Left lung (tissue), 10 donors: Measurements from ENCODE around the gene WDR90. TPM values are rescaled to one million over a fixed set of nuclear protein-coding genes. Genes with fewer than 3 reads are reported as not detected.

Experiments used
- ATAC-seq: fragments of 200-7000 bp; cut with Tn5 transposase; one replicate; pipeline ENCODE4 v1.9.1; 2020; ENCODE audit warnings: moderate library complexity
- DNase-seq, 4 donors: peaks; one replicate each; pipeline ENCODE4 v3.0.0-alpha.2; 2013 to 2020
- H3K27ac ChIP-seq, 2 donors: fragments of 200-600 bp; sonication (generic) in 1 of 2; one replicate each; pipeline versions ENCODE4 v1.5.0 to v1.8.0; 2020 to 2021
- H3K27me3 ChIP-seq, 2 donors: fragments of 200-600 bp; sonication (generic) in 1 of 2; one replicate each; pipeline versions ENCODE4 v1.5.0 to v1.8.0; 2020 to 2021
- H3K36me3 ChIP-seq, 2 donors: fragments of 200-600 bp; sonication (generic) in 1 of 2; one replicate each; pipeline versions ENCODE4 v1.5.0 to v1.8.0; 2020 to 2021
- H3K4me1 ChIP-seq, 2 donors: fragments of 200-600 bp; one replicate each; pipeline ENCODE4 v1.8.0; 2021
- H3K4me3 ChIP-seq, 2 donors: fragments of 200-600 bp; sonication (generic) in 1 of 2; one replicate each; pipeline versions ENCODE4 v1.5.0 to v1.8.0; 2020 to 2021; ENCODE audit warnings: mild to moderate bottlenecking in 1 of 2
- H3K9me3 ChIP-seq, 2 donors: fragments of 200-600 bp; sonication (generic) in 1 of 2; one replicate each; pipeline versions ENCODE4 v1.5.0 to v1.8.0; 2020 to 2021
- intact Hi-C, 2 donors: fragments of 100-400 bp; cut with DNase I; formaldehyde crosslinking; loops; one replicate each; pipeline versions ENCODE4 v1.11.2 to v1.14.2; 2022
- polyA plus RNA-seq, 6 donors: library from polyadenylated mRNA; unstranded; fragments of 120-200 nt; gene quantifications; one replicate each; pipeline ENCODE4 v1.2.1, GENCODE V29; 2013; ENCODE audit not compliant: insufficient read length in 6 of 6
- total RNA-seq, 2 donors: library from RNA; stranded (reverse); fragmentation: NEBNext Ultra II Directional; extraction: Animal tissue kit (Norgen Biotek cat#: 25700); gene quantifications; one replicate each; pipeline ENCODE4 v1.2.1, GENCODE V29; 2021
- TF ChIP-seq, protein P1 (sequence below), 2 donors: fragments of 200-600 bp; sonication (generic) in 1 of 2; IDR thresholded peaks; one replicate each; pipeline versions ENCODE4 v1.5.0 to v1.8.0; 2021; ENCODE audit warnings: antibody characterized with exemption in 2 of 2
- donor health status: DM: no; HTN: yes; CAD: no.
- donor health status: DM: no; HTN: no; CAD: no.

Gene WDR90
- total and polyA plus RNA-seq, 8 donors, result 27.3 to 63.0 (median 41.4) TPM

DNA sequence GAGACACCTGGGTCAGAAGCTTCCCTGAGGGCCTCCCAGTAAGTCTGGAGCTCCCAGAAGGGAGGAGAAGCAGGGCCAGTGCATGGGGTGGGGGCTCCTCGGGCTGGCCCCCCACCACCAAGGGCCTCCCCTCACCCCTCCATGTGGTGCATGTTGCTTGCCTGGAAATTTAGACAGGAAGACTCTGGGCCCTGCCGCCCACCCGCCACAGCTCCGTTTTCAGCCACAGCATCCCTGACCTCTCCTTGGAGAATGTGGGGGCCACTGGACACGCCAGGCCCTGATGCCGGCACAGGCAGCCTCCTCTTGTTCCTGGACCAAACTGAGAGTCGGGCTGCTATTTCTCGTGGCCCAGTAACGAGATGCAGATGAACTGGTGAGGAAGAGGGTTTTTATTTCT lies 10.3 kb upstream of the WDR90 start:
- intact Hi-C loops, result no loop called here
- peaks cover 16 to 48% of the 10 kb centered on the region in 2 donors for H3K4me1 ChIP-seq
- H3K27me3 ChIP-seq, result no peaks in the 10 kb centered on the region
- ATAC-seq (no peak), DNase-seq (no peak)
- no peak overlapping the region for H3K27ac ChIP-seq
- H3K9me3 ChIP-seq, result no peaks in the 10 kb centered on the region
- peaks cover 0 to 6% of the 10 kb centered on the region in 2 donors for H3K36me3 ChIP-seq
- TF ChIP-seq, protein P1, sequence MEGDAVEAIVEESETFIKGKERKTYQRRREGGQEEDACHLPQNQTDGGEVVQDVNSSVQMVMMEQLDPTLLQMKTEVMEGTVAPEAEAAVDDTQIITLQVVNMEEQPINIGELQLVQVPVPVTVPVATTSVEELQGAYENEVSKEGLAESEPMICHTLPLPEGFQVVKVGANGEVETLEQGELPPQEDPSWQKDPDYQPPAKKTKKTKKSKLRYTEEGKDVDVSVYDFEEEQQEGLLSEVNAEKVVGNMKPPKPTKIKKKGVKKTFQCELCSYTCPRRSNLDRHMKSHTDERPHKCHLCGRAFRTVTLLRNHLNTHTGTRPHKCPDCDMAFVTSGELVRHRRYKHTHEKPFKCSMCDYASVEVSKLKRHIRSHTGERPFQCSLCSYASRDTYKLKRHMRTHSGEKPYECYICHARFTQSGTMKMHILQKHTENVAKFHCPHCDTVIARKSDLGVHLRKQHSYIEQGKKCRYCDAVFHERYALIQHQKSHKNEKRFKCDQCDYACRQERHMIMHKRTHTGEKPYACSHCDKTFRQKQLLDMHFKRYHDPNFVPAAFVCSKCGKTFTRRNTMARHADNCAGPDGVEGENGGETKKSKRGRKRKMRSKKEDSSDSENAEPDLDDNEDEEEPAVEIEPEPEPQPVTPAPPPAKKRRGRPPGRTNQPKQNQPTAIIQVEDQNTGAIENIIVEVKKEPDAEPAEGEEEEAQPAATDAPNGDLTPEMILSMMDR (IDR thresholded peaks at IDR 0.05), result no peak
- H3K4me3 ChIP-seq, result no peak overlapping the region

GRCh38 chr16:640614-641013 lies 8.6 kb upstream of the WDR90 start:
- ATAC-seq (no peak), DNase-seq (no peak)
- intact Hi-C loops, result no loop called here
- Histone ChIP-seq H3K27me3 (no peaks in the 10 kb centered on the region), H3K27ac (no peak overlapping the region), H3K4me1 (peaks cover 12 to 41% of the 10 kb centered on the region in 2 donors), H3K36me3 (peaks cover 0 to 7% of the 10 kb centered on the region in 2 donors), H3K9me3 (no peaks in the 10 kb centered on the region), H3K4me3 (no peak overlapping the region)
- TF ChIP-seq, protein P1 (IDR thresholded peaks at IDR 0.05), result no peak

DNA sequence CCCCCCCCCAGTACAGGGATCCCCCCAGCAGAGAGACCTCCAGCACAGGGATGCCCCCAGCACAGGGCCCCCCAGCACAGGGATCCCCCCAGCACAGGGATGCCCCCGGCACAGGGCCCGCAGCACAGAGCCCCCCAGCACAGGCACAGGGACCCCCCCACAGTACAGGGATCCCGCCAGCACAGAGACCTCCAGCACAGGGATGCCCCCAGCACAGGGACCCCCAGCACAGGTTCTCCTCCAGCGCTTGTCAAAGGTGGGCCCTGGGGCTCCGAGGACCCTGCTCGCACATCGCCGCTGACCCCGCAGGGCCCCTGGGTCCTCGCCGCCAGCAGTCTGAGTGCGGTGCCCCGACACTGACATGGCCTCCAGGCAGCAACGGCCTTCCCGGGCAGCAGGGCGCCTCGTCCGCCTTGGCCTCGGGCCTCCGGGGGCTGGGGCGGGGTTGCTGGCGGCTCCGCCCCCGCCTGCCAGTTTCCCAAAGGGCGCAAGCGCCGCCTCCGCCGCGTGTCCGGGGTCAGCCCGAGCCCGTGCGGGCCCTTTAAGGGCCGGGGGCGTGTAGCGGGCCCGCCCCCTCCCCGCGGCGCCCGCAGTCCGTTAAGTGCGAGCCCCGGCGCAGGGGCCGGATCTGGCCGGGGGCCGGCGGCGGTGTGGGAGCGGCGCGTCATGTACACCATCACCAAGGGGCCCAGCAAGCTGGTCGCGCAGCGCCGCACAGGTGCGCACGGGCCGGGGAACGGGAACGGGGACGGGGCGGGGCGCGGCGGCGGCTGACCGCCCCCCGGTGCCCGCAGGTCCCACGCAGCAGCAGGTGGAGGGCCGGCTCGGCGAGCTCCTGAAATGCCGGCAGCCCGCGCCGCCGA lies 7.6 kb upstream of the WDR90 start, which contains the start of gene MCRIP2:
Gene MCRIP2 (plus strand): TSS at position 503 of the 863 bp plus-strand sequence. CDS start 164 bp downstream, at position 667.
- H3K4me1 ChIP-seq, result peaks cover 12 to 48% of the 10 kb centered on the region in 2 donors
- H3K36me3 ChIP-seq, result peaks cover 0 to 12% of the 10 kb centered on the region in 2 donors
- peak; percentile 54 to 97 (median 82) for DNase-seq

DNA sequence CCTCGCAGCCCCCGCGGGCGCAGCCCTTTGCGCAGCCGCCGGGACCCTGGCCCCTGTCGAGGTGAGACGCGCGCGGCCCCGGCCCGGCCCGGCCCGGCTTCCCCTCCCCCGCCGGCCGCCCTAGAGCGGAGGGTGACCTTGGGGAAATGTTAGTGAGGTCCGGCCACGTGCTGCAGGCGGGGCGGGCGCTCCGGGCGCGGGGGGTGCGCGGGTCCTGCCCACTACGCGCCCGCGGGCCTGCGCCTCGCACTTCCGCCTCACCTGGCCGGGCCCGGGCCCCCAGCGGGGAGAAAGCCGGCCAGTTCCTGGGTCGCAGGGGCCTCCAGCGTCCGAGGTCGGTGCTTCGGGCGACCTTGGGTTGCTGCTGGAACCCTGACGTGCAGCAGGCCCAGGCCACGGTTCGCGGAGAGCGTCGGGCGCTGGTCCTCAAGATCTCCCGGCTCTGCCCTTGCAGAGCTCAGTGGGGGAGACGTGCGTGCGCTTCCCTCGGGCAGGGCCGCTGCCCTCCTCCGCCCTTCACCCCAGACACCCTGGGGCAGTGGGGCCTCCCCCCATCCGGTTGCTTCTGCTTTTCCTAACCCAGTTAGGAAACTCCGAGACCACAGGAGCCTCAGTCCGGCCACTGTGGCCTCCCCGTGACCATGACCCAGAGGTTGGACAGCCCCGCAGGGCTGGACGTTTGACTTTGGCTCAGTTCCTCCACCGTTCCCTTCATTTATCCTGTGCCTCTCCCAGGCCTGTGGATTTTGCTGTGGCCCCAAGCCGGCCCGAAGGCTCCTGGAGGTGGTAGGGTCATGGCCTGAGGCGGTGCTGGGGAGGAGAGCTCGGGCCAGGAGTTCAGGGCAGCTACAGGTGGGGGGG lies 6.7 kb upstream of the WDR90 start:
- intact Hi-C loops, result no loop called here
- H3K9me3 ChIP-seq, result no peaks in the 10 kb centered on the region
- H3K27me3 ChIP-seq, result no peaks in the 10 kb centered on the region
- peak overlapping the region; percentile 75 to 84 for H3K27ac ChIP-seq
- peaks cover 0 to 13% of the 10 kb centered on the region in 2 donors for H3K36me3 ChIP-seq
- H3K4me1 ChIP-seq, result peaks cover 12 to 54% of the 10 kb centered on the region in 2 donors
- DNase-seq (peak in 2 of 4 donors; percentile 83 to 91), ATAC-seq (peak; percentile 71)
- TF ChIP-seq, protein P1 (IDR thresholded peaks at IDR 0.05), result no peak
- H3K4me3 ChIP-seq, result peak overlapping the region; percentile 71 to 72

More for the DNA sequence above, 7.6 kb upstream of the WDR90 start, which contains the start of gene MCRIP2:
- intact Hi-C loops, result no loop called here
- ATAC-seq, result peak; percentile 77
- Histone ChIP-seq H3K4me3 (peak within 1 kb of the TSS; percentile 71 to 72), H3K27ac (peak within 1 kb of the TSS; percentile 75 to 84), H3K9me3 (no peaks in the 10 kb centered on the region), H3K27me3 (no peaks in the 10 kb centered on the region)
- TF ChIP-seq, protein P1 (IDR thresholded peaks at IDR 0.05), result no peak
